Omental fat pad (tissue), 4 donors: Measurements from ENCODE around the gene CORO2A. TPM values are rescaled to one million over a fixed set of nuclear protein-coding genes. Genes with fewer than 3 reads are reported as not detected.
"Not testable (repeated sequence)": the region's sequence is repeated elsewhere in the genome, so short reads cannot be mapped to it uniquely, and the experiment has no call there.

Source experiments
- ATAC-seq: fragments of 150-250 bp; one replicate; pipeline ENCODE4 v1.9.1; 2016; ENCODE audit warnings: mild to moderate bottlenecking, moderate library complexity; ENCODE audit not compliant: low FRiP score
- DNase-seq: peaks from one replicate; pipeline ENCODE4 v3.0.0-alpha.2; 2019; ENCODE audit warnings: low spot score
- CTCF ChIP-seq, 3 donors: fragments of 450-650 bp; IDR thresholded peaks; one replicate each; pipeline ENCODE4 v1.5.1; 2016 to 2017; ENCODE audit warnings: antibody characterized with exemption in 3 of 3, mild to moderate bottlenecking in 3 of 3, moderate library complexity in 2 of 3
- total RNA-seq, 4 donors: library from RNA; depleted of rRNA; stranded (reverse); fragments of >200 nt; gene quantifications; one replicate each; pipeline ENCODE4 v1.1.0, GENCODE V29; 2016

CORO2A gene
- total RNA-seq, 4 donors from 2014 or later: 0.56 to 4.4 (median 2.9) TPM

- no peak for TF ChIP-seq CTCF (IDR thresholded peaks at IDR 0.05)
- ATAC-seq (no peak), DNase-seq (no peak)
These were observed 10.7 kb downstream of the CORO2A start for GRCh38 chr9:98181746-98182068.

- ATAC-seq: no peak
- TF ChIP-seq CTCF (IDR thresholded peaks at IDR 0.05): no peak
These were observed 11.4 kb downstream of the CORO2A start for GRCh38 chr9:98180996-98181395.

GRCh38 chr9:98178874-98179850 lies 13.3 kb downstream of the CORO2A start:
- no peak for TF ChIP-seq CTCF (IDR thresholded peaks at IDR 0.05)
- no peak for DNase-seq
- no peak for ATAC-seq

More at GRCh38 chr9:98180996-98181395, 11.4 kb downstream of the CORO2A start:
- no peak for DNase-seq

GRCh38 chr9:98176391-98177259 lies 15.8 kb downstream of the CORO2A start:
- TF ChIP-seq CTCF (IDR thresholded peaks at IDR 0.05): no peak
- DNase-seq (no peak), ATAC-seq (no peak)

- no peak for ATAC-seq
- DNase-seq: no peak
- TF ChIP-seq CTCF (IDR thresholded peaks at IDR 0.05): no peak
These were observed 16.7 kb downstream of the CORO2A start for GRCh38 chr9:98175762-98176161.

- DNase-seq (no peak), ATAC-seq (no peak)
- TF ChIP-seq CTCF (IDR thresholded peaks at IDR 0.05): no peak
These were observed 17.3 kb downstream of the CORO2A start for GRCh38 chr9:98175028-98175569.

- DNase-seq, ATAC-seq: not testable (repeated sequence)
These were observed 17.9 kb downstream of the CORO2A start for GRCh38 chr9:98174502-98174918.
